SHP77 (cell line): ENCODE data around the gene FARP1.
"Not testable (repeated sequence)": the region's sequence is repeated elsewhere in the genome, so short reads cannot be mapped to it uniquely, and the experiment has no call there.

Source experiments
- DNase-seq, 2 experiments: peaks; one replicate each; lab custom pipeline; 2025; lab: John Stamatoyannopoulos, UW

The FARP1 gene

DNA sequence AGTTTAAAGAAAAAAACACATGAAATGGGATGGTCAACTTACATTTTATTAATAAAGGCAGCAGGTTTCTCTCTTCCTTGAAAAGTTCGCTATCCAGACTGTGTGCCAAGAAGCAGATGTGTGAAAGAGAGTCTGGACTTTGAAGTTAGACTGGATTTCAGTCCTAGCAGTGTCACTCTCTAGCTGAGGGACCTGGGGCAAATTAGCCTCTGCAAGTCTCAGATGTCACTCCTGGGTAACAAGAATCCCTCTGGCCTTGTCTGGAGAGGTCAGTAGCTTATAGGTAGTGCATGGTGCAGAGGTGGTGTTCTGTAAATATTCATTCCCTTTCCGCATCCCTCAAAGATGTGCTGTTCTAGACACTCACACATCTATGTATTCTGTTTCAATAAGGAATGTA lies 221.8 kb downstream of the FARP1 start:
- DNase-seq = no peak

DNA sequence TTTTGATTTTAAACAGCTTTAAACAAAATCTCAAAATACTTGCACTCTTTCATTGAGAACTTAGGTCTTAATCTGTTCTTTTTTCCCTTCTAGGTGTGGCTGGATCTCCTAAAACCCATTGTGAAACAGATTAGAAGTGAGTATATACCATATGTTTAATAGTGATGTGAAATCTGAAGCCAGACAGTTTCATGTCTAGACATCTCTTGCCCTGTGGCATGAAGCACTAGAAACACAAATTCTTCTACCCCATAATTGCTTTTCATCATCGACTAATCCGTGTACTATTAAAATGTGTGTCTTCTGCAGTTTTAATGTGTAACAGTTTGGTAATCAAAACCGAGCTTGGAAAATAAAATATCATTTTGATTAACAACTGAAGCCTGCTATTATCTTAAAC lies 222.4 kb downstream of the FARP1 start:
- no peak for DNase-seq

DNA sequence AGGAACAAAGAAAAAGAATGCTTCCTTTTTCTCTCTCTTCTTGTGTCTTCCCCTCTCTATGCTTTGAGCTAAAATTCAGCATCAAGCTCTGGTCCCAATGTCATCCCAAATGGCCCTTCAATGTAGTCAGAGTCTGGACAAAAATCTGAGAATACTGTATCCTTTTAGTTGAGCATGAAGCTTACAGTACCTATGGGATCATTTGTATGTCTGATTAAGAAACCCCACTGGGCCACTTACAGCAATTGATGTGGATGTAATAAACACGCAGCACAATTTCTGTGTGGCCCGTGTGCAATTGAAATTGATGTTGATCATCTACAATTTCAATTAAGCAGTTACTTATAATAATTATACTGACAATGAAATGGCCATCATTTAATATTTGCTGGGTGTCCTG lies 223.1 kb downstream of the FARP1 start:
- no peak for DNase-seq

DNA sequence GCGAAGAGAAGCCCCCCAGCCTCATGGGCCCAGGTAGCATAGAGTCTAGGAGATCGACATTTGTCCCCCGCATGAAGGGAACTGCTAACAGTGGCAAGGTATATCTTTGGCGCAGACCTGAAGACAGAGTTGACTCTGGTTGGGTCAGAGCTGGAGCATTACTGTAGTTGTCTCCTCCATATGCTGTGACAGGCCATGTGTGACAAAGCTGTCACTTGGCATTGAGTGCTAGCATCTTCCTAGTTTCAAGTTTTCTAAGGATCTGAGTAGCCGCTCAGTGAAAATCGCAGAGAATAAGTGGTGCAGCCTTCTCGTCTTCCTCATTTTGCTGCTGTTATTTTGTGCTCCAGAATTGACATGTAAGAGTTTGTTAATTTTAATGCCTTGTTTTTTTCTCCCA lies 223.5 kb downstream of the FARP1 start:
- no peak for DNase-seq

GRCh38 chr13:98366959-98367358 lies 224.1 kb downstream of the FARP1 start:
- no peak for DNase-seq

GRCh38 chr13:98368019-98368418 lies 225.1 kb downstream of the FARP1 start:
- DNase-seq = no peak

DNA sequence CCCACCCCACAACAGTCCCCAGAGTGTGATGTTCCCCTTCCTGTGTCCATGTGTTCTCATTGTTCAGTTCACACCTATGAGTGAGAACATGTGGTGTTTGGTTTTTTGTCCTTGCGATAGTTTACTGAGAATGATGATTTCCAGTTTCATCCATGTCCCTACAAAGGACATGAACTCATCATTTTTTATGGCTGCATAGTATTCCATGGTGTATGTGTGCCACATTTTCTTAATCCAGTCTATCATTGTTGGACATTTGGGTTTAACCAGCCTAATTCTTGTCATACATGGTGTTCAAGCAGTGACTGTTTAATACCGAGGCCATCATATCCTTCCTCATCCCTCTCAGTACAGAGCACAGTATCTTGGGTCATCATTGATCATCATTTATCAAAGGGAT lies 226.6 kb downstream of the FARP1 start:
- DNase-seq = not testable (repeated sequence)

GRCh38 chr13:98370261-98370660 lies 227.4 kb downstream of the FARP1 start:
- no peak for DNase-seq

GRCh38 chr13:98370806-98371515 lies 228.1 kb downstream of the FARP1 start:
- DNase-seq = no peak

DNA sequence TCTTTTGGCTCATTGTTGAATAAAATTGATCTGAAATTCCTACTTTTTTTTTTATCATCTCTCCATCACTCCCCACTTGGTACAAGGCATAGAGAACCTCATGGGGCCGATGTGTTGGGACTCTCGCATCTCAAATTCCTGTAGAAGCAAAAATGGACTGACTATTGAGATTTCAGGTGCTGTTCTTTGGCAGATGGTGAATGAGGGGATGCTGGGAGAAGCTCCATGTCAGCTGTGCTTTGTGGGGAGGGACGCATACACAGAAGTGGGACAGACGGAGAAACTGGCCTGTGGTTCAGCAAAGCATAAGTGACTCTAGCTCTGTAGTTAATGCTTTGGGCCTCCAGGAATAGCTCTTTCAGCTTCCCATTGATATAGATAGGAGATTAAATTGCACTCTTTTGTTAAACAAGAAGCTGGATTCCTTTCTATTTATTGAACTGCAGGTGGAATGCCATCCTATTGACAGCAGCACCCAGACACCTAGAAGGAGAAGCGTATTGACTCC lies 228.7 kb downstream of the FARP1 start:
- DNase-seq = no peak

DNA sequence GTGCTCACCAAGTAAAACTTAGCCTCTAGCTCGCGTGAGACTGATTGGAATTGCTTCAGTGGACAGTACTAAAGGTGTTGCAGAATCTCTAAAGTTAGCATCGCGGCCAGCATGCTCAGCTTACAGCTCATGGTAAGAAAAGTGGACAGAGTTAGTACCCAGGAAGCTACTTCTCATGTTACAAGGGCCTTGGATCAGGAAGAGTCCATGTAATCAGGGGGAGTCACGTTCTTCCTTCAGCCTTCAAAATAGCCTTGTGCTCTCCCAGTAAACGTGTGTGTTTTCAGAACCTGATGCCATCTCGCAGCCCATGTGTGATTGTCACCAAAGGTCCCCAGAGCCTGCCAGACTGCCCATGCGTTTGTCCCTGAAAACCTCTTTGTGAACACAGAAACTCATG lies 230.0 kb downstream of the FARP1 start:
- DNase-seq = no peak

DNA sequence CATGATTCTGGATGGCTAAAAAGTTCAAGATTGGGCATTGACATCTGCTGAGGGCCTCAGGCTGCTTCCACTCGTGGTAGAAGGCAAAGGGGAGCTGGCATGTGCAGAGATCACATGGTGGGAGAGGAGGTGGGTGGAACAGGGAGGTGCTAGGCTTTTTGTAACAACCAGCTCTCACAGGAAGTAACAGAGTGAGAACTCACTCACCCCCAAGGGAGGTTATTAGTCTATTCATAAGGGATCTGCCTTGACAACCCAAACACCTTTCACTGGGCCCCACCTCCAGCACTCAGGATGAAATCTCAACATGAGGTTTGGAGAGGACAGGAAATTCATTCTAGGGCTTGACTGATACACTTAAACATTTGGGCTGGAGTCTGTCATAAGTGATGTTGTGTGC lies 231.9 kb downstream of the FARP1 start:
- no peak for DNase-seq

GRCh38 chr13:98377635-98378378 lies 234.9 kb downstream of the FARP1 start:
- no peak for DNase-seq

DNA sequence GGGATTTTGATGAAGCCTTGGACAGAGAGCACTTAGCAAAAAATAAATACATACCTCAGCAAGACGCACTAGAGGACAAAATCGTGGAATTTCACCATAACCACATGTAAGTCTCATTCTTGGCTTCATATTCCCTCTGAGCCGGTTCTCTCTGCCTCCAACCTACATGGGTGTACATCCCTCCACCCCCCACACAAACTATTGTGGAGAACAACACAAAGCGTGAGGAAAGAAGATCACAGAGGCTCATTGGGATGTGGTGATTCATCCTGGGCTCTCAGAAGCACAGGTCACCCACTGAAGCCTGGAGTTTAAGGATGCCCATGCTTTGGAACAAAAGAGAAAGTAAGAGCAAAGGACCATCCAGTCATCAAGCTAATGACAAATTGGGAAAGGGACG lies 241.8 kb downstream of the FARP1 start:
- DNase-seq = no peak

GRCh38 chr13:98385606-98386005 lies 242.7 kb downstream of the FARP1 start:
- no peak for DNase-seq

DNA sequence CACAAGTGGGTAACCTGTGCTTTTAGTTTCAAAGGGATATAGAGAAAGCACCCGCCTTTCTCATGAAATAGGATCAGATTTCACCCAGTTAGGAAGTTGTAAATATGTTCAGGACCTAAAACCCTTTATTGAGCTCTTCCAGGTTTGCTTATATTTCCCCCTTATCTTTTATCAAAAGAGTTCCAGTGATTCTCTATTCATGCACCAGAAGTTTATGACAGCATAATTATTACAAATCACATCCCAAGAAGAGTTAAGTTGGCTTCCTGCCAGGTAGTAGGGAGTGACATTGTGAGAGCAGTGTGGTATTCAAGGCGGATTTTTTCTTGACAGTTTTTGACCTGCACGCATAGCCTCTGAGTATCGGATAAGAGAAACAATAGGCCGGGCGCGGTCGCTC lies 243.7 kb downstream of the FARP1 start:
- DNase-seq = no peak

GRCh38 chr13:98389319-98389718 lies 246.4 kb downstream of the FARP1 start:
- DNase-seq = no peak

- no peak for DNase-seq
These were observed 247.3 kb downstream of the FARP1 start for GRCh38 chr13:98390086-98390715.

- no peak for DNase-seq
These were observed 251.0 kb downstream of the FARP1 start for GRCh38 chr13:98393873-98394272.

DNA sequence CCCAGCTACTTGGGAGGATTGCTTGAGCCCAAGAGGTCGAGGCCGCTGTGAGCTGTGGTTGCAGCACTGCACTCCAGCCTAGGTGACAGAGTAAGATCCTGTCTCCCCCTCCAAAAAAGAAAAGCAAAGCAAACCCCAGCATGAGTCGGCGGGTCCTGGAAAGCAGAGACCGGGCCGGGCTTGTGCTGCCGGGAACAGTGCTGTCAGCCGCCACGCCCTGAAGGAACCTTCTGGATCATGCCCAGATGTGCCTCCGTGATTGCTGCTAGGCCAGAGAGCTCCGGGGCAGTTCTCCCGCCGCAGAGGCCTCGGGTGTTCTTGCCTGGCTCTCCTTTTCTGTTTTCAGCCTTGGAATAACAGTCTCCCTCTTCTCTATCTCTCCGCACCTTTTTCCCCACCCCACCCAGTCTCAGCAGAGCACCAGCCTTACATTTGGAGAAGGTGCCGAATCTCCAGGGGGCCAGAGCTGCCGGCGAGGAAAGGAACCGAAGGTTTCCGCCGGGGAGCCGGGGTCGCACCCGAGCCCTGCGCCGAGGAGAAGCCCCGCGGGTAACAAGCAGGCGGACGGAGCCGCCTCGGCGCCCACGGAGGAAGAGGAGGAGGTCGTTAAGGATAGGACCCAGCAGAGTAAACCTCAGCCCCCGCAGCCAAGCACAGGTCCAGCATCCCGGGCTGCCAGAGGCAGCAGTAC lies 252.1 kb downstream of the FARP1 start:
- DNase-seq = no peak

DNA sequence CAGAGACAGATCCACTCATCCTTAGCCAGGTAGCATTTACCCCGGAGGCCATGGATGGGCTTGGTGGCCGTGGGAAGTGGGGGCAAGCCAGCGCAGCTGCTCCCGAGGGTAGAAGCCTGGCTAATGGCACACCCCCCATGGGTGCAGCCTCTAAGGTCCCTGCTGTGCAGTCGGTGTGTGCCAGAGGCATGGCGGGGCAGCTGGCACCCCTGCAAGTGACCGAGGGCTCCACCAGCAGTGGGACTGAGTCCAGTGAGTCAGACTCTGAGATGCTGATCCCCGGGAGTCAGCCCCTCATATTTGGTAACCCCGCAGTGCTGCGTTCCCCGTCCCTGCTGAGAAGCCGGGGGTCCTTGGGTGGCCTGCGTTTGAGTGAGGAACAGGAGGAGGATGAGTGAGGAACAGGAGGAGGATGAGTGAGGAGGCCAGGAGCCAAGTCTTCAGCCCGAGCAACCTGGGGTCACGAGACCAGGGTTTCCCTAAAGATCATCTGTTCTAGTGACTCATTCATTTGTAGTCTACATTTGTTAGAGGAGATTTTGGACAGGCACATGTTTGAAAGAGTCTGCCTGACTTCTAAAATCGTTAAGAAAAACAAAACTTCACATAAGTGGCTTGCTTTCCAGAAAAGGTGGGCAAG lies 253.3 kb downstream of the FARP1 start:
- no peak for DNase-seq

DNA sequence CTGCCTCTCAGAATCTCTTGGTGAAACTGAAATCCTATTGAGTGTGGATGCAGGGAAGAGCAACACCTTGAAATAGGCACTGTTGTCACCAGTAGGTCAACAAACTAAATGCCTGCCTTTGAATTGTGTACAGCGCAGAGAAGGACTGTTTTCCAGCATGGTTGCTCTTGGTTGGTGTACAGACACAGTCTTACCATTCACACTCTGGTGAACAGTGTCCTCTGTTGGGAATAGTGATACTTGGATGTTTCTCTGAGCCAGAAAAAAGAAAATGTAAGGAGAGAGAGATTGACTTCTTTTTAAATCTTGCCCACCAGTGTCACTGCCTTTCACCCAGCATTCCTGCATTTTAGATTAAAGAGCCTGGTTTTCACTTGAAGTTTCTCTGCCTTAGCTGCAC lies 254.3 kb downstream of the FARP1 start:
- DNase-seq = no peak
